ENCODE measurements around the gene KIF17. TPM values are rescaled to one million over a fixed set of nuclear protein-coding genes. Genes with fewer than 3 reads are reported as not detected.

Gene KIF17
- total RNA-seq, 6 donors from 2014 or later: 4.2 to 12.6 (median 8.5) TPM

DNA sequence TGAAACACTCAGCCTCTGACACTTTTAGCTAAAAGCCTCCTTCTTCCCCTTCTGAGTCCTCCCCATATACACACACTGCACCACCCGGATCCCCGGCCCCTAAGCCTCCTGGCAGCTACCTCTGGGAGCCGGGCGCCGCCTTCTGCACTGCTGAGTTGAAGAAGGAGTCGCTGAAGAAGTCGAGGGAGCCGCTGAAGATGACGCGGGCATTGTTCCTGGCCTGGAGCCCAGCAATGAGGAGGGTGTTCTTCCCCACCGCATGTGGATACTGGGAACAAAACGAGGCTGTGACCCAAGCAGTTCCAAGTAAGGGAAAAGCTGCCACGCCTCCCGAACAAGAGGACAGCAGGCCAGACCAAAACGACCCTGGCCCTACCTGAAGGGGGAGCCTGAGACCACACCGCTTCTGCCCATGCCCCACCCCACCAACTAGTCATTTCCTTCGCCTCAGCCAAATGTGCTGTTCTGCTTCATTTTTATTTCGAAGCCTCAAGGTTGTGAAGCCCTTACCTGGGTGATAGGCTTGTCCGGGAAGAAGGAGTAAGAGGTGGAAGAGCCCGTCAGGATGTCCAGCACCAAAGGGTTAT is 63.6 kb downstream of the KIF17 start:
- TF ChIP-seq POLR2A (IDR thresholded peaks at IDR 0.05) (no peak), POLR2AphosphoS5 (IDR thresholded peaks at IDR 0.05) (no peak), EP300 (IDR thresholded peaks at IDR 0.05) (no peak)
- TF ChIP-seq, protein P1, sequence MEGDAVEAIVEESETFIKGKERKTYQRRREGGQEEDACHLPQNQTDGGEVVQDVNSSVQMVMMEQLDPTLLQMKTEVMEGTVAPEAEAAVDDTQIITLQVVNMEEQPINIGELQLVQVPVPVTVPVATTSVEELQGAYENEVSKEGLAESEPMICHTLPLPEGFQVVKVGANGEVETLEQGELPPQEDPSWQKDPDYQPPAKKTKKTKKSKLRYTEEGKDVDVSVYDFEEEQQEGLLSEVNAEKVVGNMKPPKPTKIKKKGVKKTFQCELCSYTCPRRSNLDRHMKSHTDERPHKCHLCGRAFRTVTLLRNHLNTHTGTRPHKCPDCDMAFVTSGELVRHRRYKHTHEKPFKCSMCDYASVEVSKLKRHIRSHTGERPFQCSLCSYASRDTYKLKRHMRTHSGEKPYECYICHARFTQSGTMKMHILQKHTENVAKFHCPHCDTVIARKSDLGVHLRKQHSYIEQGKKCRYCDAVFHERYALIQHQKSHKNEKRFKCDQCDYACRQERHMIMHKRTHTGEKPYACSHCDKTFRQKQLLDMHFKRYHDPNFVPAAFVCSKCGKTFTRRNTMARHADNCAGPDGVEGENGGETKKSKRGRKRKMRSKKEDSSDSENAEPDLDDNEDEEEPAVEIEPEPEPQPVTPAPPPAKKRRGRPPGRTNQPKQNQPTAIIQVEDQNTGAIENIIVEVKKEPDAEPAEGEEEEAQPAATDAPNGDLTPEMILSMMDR (IDR thresholded peaks at IDR 0.05): no peak
- DNase-seq (no peak), ATAC-seq (ENCODE audit: low FRiP score in 2 of 2) (peak in 1 of 2 donors; percentile 31)
- H3K4me1 ChIP-seq: peaks cover 0 to 4% (median 0%) of the 10 kb centered on the region in 4 donors
- no peak overlapping the region for H3K4me3 ChIP-seq
- H3K27me3 ChIP-seq: no peaks in the 10 kb centered on the region
- WGBS, 2 donors: 85 to 87% methylated on average over 19 to 20 of the region's 20 CpGs
- H3K36me3 ChIP-seq: peaks cover 34 to 93% (median 77%) of the 10 kb centered on the region in 4 donors
- H3K9me3 ChIP-seq: no peaks in the 10 kb centered on the region
- no peak overlapping the region for H3K27ac ChIP-seq

DNA sequence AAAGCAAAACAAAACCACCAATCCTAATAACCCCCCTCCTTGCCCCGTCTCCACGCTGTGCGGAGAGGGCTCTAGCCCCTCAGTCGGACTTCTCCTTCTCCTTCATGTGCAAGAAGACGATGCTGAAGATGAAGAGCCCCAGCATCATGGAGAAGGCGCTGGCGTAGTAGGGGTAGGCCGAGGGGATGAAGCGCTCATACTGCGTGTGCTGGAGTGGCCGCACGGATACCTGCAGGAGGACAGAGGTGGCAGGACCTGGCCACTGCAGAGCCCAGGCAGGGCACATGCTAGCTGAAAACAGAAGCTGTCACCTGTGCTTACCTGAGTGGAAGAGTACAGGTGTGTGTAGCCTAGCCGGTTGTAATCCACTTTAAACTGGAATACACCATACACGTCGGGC is 65.5 kb downstream of the KIF17 start:
- ATAC-seq (ENCODE audit: low FRiP score in 2 of 2) (no peak), DNase-seq (no peak)
- Histone ChIP-seq H3K27me3 (no peaks in the 10 kb centered on the region), H3K36me3 (peaks cover 49 to 99% (median 90%) of the 10 kb centered on the region in 4 donors), H3K4me1 (no peaks in the 10 kb centered on the region), H3K9me3 (no peaks in the 10 kb centered on the region), H3K27ac (no peak overlapping the region), H3K4me3 (no peak overlapping the region)
- WGBS, 2 donors: 96 to 97% methylated on average over 15 of the region's 15 CpGs
- TF ChIP-seq POLR2AphosphoS5 (IDR thresholded peaks at IDR 0.05): no peak
- TF ChIP-seq, protein P1 (IDR thresholded peaks at IDR 0.05): no peak
- TF ChIP-seq EP300 (IDR thresholded peaks at IDR 0.05): no peak
- no peak for TF ChIP-seq POLR2A (IDR thresholded peaks at IDR 0.05)

DNA sequence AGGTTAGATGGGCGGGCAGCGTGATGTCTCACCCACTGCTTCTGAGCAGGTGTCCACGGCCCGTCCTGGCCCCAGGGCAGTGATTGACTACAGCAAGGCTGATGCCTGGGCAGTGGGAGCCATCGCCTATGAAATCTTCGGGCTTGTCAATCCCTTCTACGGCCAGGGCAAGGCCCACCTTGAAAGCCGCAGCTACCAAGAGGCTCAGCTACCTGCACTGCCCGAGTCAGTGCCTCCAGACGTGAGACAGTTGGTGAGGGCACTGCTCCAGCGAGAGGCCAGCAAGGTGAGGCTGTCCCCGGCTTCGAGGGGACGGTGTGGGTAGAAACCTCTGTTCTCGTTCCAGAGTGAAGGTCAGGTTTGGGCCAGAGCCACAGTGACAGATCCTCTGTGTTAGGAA is 68.9 kb downstream of the KIF17 start:
- ATAC-seq (ENCODE audit: low FRiP score in 2 of 2): no peak
- Histone ChIP-seq H3K9me3 (no peaks in the 10 kb centered on the region), H3K36me3 (peaks cover 48 to 97% (median 82%) of the 10 kb centered on the region in 4 donors), H3K27me3 (no peaks in the 10 kb centered on the region), H3K4me3 (no peak overlapping the region), H3K27ac (no peak overlapping the region), H3K4me1 (no peaks in the 10 kb centered on the region)
- no peak for DNase-seq
- no peak for TF ChIP-seq POLR2AphosphoS5 (IDR thresholded peaks at IDR 0.05)
- no peak for TF ChIP-seq EP300 (IDR thresholded peaks at IDR 0.05)
- no peak for TF ChIP-seq POLR2A (IDR thresholded peaks at IDR 0.05)
- TF ChIP-seq, protein P1 (IDR thresholded peaks at IDR 0.05): no peak
- WGBS, 2 donors: 88 to 98% methylated on average over 4 to 15 of the region's 15 CpGs

DNA sequence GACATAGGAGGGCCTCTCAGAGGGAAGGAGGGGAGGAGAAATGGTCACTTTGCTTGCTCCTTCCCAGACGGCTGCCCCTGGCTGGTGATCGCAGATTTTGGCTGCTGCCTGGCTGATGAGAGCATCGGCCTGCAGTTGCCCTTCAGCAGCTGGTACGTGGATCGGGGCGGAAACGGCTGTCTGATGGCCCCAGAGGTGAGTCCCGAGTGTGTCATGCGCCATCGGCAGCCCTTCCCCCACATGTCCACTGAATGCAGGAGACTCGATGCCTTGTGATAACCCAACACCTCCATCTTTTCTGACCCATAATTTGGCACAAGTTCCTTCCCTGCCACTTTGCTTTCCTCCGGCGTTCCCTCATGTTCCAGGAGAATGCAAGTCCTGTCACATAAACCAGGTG is 69.4 kb downstream of the KIF17 start:
- Histone ChIP-seq H3K27me3 (no peaks in the 10 kb centered on the region), H3K4me3 (no peak overlapping the region), H3K9me3 (no peaks in the 10 kb centered on the region), H3K4me1 (no peaks in the 10 kb centered on the region), H3K36me3 (peaks cover 43 to 96% (median 80%) of the 10 kb centered on the region in 4 donors), H3K27ac (no peak overlapping the region)
- WGBS, 2 donors: 83 to 96% methylated on average over 9 to 13 of the region's 13 CpGs
- ATAC-seq (ENCODE audit: low FRiP score in 2 of 2) (no peak), DNase-seq (no peak)
- TF ChIP-seq, protein P1 (IDR thresholded peaks at IDR 0.05): no peak
- no peak for TF ChIP-seq POLR2A (IDR thresholded peaks at IDR 0.05)
- no peak for TF ChIP-seq POLR2AphosphoS5 (IDR thresholded peaks at IDR 0.05)
- no peak for TF ChIP-seq EP300 (IDR thresholded peaks at IDR 0.05)

DNA sequence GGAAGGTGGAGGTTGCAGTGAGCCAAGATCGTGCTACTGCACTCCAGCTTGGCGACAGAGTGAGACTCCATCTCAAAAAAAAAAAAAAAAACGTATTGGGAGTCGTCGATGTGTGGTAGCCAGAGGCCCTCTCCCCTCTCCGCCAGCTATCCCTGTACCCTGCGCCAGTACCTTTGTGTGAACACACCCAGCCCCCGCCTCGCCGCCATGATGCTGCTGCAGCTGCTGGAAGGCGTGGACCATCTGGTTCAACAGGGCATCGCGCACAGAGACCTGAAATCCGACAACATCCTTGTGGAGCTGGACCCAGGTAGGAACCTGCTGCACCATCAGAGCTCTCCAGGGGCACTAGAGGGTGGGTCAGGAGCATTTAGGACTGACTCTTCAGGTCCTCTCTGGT is 72.4 kb downstream of the KIF17 start:
- Histone ChIP-seq H3K27me3 (no peaks in the 10 kb centered on the region), H3K4me3 (no peak overlapping the region), H3K9me3 (no peaks in the 10 kb centered on the region), H3K36me3 (peaks cover 33 to 93% (median 76%) of the 10 kb centered on the region in 4 donors), H3K27ac (no peak overlapping the region), H3K4me1 (no peaks in the 10 kb centered on the region)
- 84 to 89% methylated on average over 14 of the region's 14 CpGs for WGBS, 2 donors
- TF ChIP-seq POLR2AphosphoS5 (IDR thresholded peaks at IDR 0.05): no peak
- TF ChIP-seq EP300 (IDR thresholded peaks at IDR 0.05): no peak
- no peak for TF ChIP-seq POLR2A (IDR thresholded peaks at IDR 0.05)
- TF ChIP-seq, protein P1 (IDR thresholded peaks at IDR 0.05): no peak
- DNase-seq (no peak), ATAC-seq (ENCODE audit: low FRiP score in 2 of 2) (no peak)

Data from upper lobe of left lung (tissue), 6 donors.